Measurements from ENCODE around the gene ACTR5. TPM values are rescaled to one million over a fixed set of nuclear protein-coding genes. Genes with fewer than 3 reads are reported as not detected.

Gene ACTR5
- 10 to 100 TPM; 11.0 TPM for total RNA-seq

GRCh38 chr20:38748097-38748860 is at the start of gene ACTR5:
TSS of gene ACTR5 (plus strand) at chr20:38748460. CDS start at chr20:38748479, 19 bp downstream.
- H3K36me3 Mint-ChIP-seq = peaks cover 12% of the 10 kb centered on the region
- no peaks in the 10 kb centered on the region for H3K9me3 Mint-ChIP-seq
- intact Hi-C loops (cut with micrococcal nuclease) = loop anchor here (1.0 to 5.0 kb wide), 5 partner anchors 17 to 145 kb away; partner anchors contain the start of gene PPP1R16B
- CTCF ChIA-PET = interaction anchor here (1.0 to 7.4 kb wide), 8 partner anchors 17 to 145 kb away, joined by 3 to 85 read pairs (median 5); no protein-coding TSS in a partner anchor
- DNase-seq = peak; percentile 97
- peak within 1 kb of the TSS; percentile 92 for H3K27ac Mint-ChIP-seq
- POLR2A ChIA-PET = interaction anchor here (1.0 to 2.0 kb wide), 7 partner anchors 57 to 178 kb away, joined by 3 to 6 read pairs (median 5); partner anchors contain the start of gene PPP1R16B
- H3K27me3 Mint-ChIP-seq = peaks cover 5% of the 10 kb centered on the region
- peaks cover 26% of the 10 kb centered on the region for H3K4me1 Mint-ChIP-seq (ENCODE audit: low read depth)
- H3K4me3 Mint-ChIP-seq = peak within 1 kb of the TSS; percentile 91

GRCh38 chr20:38698541-38698940 is 49.7 kb upstream of the ACTR5 start:
- POLR2A ChIA-PET = no interaction called here
- Mint-ChIP-seq H3K4me1 (ENCODE audit: low read depth) (no peaks in the 10 kb centered on the region), H3K9me3 (no peaks in the 10 kb centered on the region), H3K27me3 (peaks cover 12% of the 10 kb centered on the region), H3K4me3 (no peak overlapping the region), H3K27ac (no peak overlapping the region), H3K36me3 (no peaks in the 10 kb centered on the region)
- intact Hi-C loops (cut with micrococcal nuclease) = no loop called here
- CTCF ChIA-PET = no interaction called here
- DNase-seq = no peak

DNA sequence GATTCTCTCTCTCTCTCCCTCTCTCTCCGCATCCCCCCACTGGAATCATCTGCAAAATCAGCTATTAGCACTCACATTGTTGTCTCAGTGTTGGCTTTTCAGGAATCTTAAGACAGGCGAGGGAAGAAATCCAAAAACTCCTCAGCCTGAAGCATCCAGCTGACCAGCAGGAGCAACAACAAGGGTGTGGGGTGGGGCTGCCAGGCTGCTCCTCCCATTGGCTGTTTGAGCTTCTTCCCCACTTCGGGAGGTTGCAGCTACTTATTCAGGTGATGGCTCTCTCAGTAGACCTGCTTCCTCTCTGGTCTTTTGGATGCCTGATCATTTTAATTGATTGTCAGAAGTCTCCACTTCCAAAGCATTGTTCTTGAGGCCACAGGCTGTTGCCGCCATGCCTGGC is 48.1 kb upstream of the ACTR5 start:
- Mint-ChIP-seq H3K27me3 (peaks cover 17% of the 10 kb centered on the region), H3K9me3 (no peaks in the 10 kb centered on the region), H3K4me3 (no peak overlapping the region), H3K36me3 (no peaks in the 10 kb centered on the region), H3K4me1 (ENCODE audit: low read depth) (no peaks in the 10 kb centered on the region), H3K27ac (no peak overlapping the region)
- intact Hi-C loops (cut with micrococcal nuclease) = no loop called here
- ChIA-PET POLR2A (no interaction called here), CTCF (no interaction called here)
- no peak for DNase-seq

- Mint-ChIP-seq H3K36me3 (no peaks in the 10 kb centered on the region), H3K9me3 (no peaks in the 10 kb centered on the region), H3K27ac (no peak overlapping the region), H3K27me3 (peaks cover 24% of the 10 kb centered on the region), H3K4me3 (no peak overlapping the region), H3K4me1 (ENCODE audit: low read depth) (no peaks in the 10 kb centered on the region)
- ChIA-PET CTCF (no interaction called here), POLR2A (no interaction called here)
- no peak for DNase-seq
- intact Hi-C loops (cut with micrococcal nuclease) = no loop called here
These were observed 47.3 kb upstream of the ACTR5 start for GRCh38 chr20:38700926-38701325.

DNA sequence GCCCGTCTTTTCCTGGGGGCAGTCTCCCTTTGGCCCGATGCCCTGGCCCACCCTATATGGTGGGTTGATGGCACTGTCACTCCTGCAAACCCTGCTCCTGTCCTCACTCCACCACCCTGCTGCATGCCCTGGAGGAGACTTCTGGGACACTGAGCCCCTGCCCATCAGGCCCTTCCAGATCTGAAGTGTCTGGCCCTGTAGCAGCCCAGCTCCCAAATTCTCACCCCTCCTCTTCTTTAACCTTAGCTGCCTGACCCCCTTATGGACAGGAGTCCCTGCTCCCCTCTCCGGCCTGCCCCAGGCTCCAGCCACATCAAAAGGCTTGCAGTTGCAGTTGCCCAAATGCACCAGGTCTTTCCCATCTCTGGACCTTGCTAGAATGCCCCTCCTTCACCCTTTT is 44.7 kb upstream of the ACTR5 start:
- DNase-seq = no peak
- peaks cover 30% of the 10 kb centered on the region for H3K27me3 Mint-ChIP-seq
- H3K4me1 Mint-ChIP-seq (ENCODE audit: low read depth) = no peaks in the 10 kb centered on the region
- POLR2A ChIA-PET = no interaction called here
- H3K27ac Mint-ChIP-seq = no peak overlapping the region
- no peak overlapping the region for H3K4me3 Mint-ChIP-seq
- intact Hi-C loops (cut with micrococcal nuclease) = no loop called here
- H3K36me3 Mint-ChIP-seq = no peaks in the 10 kb centered on the region
- no peaks in the 10 kb centered on the region for H3K9me3 Mint-ChIP-seq
- CTCF ChIA-PET = no interaction called here

DNA sequence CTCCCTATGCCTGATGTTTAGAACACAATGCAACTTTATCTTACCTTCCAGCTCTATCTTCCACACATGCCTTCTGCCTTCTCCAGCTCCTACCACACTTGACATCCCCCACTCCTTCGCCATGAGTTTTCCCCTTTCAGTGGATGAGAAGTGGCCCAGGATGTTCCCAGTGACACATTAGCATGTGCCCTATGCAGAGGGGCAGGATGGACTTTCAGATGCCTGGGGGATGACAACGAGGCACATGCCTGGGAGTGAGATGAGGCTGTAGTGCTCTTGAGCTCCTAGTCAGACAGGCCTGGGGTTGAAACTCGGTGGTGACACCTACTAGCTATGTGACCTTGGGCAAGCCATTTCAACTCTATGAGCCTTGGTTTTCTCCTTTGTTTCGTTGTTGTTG is 44.1 kb upstream of the ACTR5 start:
- no peaks in the 10 kb centered on the region for H3K36me3 Mint-ChIP-seq
- no peak for DNase-seq
- no peak overlapping the region for H3K4me3 Mint-ChIP-seq
- no peaks in the 10 kb centered on the region for H3K9me3 Mint-ChIP-seq
- H3K27me3 Mint-ChIP-seq = peaks cover 30% of the 10 kb centered on the region
- ChIA-PET POLR2A (no interaction called here), CTCF (no interaction called here)
- no peak overlapping the region for H3K27ac Mint-ChIP-seq
- intact Hi-C loops (cut with micrococcal nuclease) = no loop called here
- H3K4me1 Mint-ChIP-seq (ENCODE audit: low read depth) = no peaks in the 10 kb centered on the region

DNA sequence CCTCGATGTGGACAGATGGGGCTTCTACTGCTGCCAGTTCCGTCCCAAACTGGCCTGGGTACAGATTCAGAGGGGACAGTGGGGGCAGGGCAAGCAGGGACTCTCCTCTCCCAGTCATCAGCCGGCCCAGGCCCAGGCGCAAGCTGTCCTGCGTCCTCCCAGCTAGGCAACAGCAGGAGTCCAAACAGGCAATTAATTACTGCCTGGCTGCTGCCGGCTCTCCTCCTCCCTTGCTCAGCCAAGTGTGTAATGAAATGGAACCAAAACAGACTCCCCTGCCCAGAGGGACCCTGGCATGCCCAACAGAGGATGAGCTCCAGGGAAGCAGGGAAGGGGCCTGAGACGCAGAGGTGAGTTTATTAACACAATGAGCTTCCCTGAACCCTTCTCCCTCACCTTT is 41.8 kb upstream of the ACTR5 start:
- peaks cover 32% of the 10 kb centered on the region for H3K27me3 Mint-ChIP-seq
- intact Hi-C loops (cut with micrococcal nuclease) = no loop called here
- H3K27ac Mint-ChIP-seq = no peak overlapping the region
- ChIA-PET CTCF (interaction anchor here (1.4 kb wide), 1 partner anchor 17 kb away, joined by 3 read pairs; the partner anchor contains the start of gene SLC32A1), POLR2A (no interaction called here)
- no peak overlapping the region for H3K4me3 Mint-ChIP-seq
- DNase-seq = no peak
- no peaks in the 10 kb centered on the region for H3K9me3 Mint-ChIP-seq
- H3K4me1 Mint-ChIP-seq (ENCODE audit: low read depth) = no peaks in the 10 kb centered on the region
- H3K36me3 Mint-ChIP-seq = no peaks in the 10 kb centered on the region

DNA sequence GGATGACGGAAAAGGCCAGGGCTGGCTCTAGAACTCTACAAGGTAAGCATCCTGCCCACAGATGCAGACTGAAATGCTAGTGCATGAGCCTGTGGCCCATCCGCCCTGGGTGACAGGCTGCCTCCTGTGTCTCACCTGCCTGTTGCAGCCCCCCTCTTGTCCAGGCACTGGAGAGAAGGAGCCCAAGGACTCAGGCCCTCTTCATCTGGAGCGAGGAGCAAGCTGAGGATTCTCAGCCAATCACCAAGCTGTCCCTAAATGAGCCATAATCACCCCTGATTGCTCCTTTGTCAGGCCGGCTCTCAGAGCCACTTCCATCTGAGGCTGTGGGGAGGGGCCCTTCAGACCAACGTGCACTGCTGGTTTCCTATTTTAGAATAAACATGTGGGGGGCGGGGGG is 34.0 kb upstream of the ACTR5 start:
- Mint-ChIP-seq H3K4me3 (no peak overlapping the region), H3K9me3 (no peaks in the 10 kb centered on the region), H3K27ac (no peak overlapping the region), H3K4me1 (ENCODE audit: low read depth) (no peaks in the 10 kb centered on the region), H3K27me3 (peaks cover 41% of the 10 kb centered on the region), H3K36me3 (no peaks in the 10 kb centered on the region)
- ChIA-PET POLR2A (no interaction called here), CTCF (interaction anchor here (0.7 kb wide), 1 partner anchor 206 kb away, joined by 3 read pairs; no protein-coding TSS in a partner anchor)
- no peak for DNase-seq
- intact Hi-C loops (cut with micrococcal nuclease) = no loop called here

DNA sequence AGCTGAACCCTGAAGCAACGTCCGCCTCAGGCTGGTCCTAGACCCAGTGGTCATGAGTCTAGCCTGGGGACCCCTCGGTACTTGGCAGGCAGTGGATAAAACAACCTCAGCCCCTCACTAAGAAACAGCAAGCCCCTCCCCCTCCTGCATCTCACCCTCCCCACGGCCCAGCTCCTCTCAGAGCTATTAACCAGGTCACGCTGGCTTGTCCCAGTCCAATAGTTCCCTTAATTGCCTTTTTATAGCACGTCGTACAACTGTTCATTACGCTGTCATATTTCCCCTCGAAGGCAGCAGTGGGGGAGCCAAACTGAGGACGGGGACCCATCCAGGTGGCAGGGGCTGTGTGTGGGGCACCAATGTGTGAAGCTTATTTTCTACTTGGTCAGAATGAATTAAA is 32.6 kb upstream of the ACTR5 start:
- Mint-ChIP-seq H3K27ac (no peak overlapping the region), H3K4me3 (no peak overlapping the region), H3K36me3 (no peaks in the 10 kb centered on the region), H3K4me1 (ENCODE audit: low read depth) (no peaks in the 10 kb centered on the region), H3K9me3 (no peaks in the 10 kb centered on the region), H3K27me3 (peaks cover 43% of the 10 kb centered on the region)
- CTCF ChIA-PET = interaction anchor here (1.4 kb wide), 1 partner anchor 18 kb away, joined by 3 read pairs; no protein-coding TSS in a partner anchor
- POLR2A ChIA-PET = no interaction called here
- intact Hi-C loops (cut with micrococcal nuclease) = no loop called here
- DNase-seq = no peak

- Mint-ChIP-seq H3K4me1 (ENCODE audit: low read depth) (peaks cover 35% of the 10 kb centered on the region), H3K4me3 (no peak overlapping the region), H3K9me3 (no peaks in the 10 kb centered on the region), H3K27me3 (peaks cover 77% of the 10 kb centered on the region), H3K36me3 (no peaks in the 10 kb centered on the region), H3K27ac (no peak overlapping the region)
- POLR2A ChIA-PET = no interaction called here
- no peak for DNase-seq
- CTCF ChIA-PET = interaction anchor here (1.3 to 3.2 kb wide), 2 partner anchors 28 to 64 kb away, joined by 5 to 12 read pairs; no protein-coding TSS in a partner anchor
- intact Hi-C loops (cut with micrococcal nuclease) = loop anchor here (1.0 kb wide), 1 partner anchor 9 kb away; no protein-coding TSS in a partner anchor
These were observed 25.6 kb upstream of the ACTR5 start for GRCh38 chr20:38722683-38723016.

DNA sequence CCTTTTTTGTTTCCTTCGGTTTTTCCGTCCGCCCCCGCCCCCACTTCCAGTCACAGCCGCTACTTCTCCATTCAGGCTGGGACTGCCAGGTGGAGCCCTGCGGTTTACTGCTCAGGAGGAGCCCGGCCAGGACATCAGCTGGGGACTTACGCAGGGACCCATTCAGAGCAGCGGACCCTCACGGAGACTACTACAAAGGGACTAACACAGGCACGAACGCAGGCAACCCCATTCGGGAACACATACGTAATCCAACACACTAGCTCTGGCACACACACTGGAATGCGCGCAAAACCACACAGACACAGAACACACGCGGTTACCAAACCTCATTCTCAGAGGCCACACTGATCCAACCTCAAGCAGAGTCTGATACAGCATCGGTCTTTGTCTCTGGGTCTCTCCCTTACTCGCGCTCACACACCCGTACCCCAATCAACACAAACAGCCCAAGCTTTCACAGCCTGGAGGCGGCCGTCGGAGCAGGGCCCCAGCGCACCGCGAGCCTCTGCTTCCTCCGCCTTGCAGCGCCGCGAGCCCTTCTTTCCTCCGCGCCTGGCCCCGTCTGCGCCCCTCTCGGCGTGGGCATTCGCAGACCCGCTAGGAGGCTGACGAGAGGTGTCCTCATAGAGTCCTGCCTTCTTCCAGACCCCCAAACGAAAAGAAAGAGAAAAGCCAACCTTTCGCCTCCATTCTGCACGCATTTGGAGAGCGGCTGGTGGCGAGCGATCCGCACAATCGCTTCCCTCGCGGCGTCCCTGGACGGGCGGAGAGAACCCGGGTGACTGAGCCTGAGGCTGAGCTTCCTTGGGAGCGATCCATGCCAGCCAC is 25.0 kb upstream of the ACTR5 start:
- no peaks in the 10 kb centered on the region for H3K9me3 Mint-ChIP-seq
- intact Hi-C loops (cut with micrococcal nuclease) = loop anchor here (1.0 kb wide), 1 partner anchor 8 kb away; no protein-coding TSS in a partner anchor
- ChIA-PET POLR2A (no interaction called here), CTCF (interaction anchor here (0.5 to 3.2 kb wide), 5 partner anchors 10 to 90 kb away, joined by 3 to 12 read pairs (median 5); no protein-coding TSS in a partner anchor)
- no peak overlapping the region for H3K4me3 Mint-ChIP-seq
- peaks cover 40% of the 10 kb centered on the region for H3K4me1 Mint-ChIP-seq (ENCODE audit: low read depth)
- DNase-seq = no peak
- H3K27me3 Mint-ChIP-seq = peaks cover 77% of the 10 kb centered on the region
- no peaks in the 10 kb centered on the region for H3K36me3 Mint-ChIP-seq
- no peak overlapping the region for H3K27ac Mint-ChIP-seq

All from activated CD4-positive, alpha-beta memory T cell treated with anti-CD3 and anti-CD28 coated beads for 36 hours (primary cell).